ENCODE results near the gene EIF4E1B. TPM values are rescaled to one million over a fixed set of nuclear protein-coding genes. Genes with fewer than 3 reads are reported as not detected.

EIF4E1B gene
- total RNA-seq, 1 experiment from 2014 or later = not detected

DNA sequence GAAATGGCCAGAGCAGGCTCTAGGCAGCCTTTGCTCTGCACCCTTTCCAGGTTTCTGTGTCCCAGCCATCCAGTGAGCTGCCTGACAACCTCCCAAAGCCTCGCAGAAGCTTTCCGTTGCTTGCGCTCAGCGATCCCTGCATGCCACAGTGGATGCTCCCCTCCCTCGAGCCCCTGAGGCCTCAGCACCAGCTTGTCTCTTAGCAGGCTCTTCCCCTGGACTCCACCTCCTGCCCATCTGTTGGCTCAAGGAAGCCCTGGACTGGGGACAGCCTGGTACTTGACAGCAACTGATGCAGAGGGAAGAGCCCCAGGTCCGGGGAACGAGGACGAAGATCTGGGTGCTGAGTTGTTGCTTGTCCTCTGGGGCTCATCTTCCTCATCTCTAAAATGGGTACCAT lies 40.0 kb downstream of the EIF4E1B start:
- ChIA-PET CTCF (interaction anchor here (0.6 to 1.6 kb wide), 2 partner anchors 9 to 293 kb away, joined by 3 to 6 read pairs; no protein-coding TSS in a partner anchor), POLR2A (ENCODE audit: low non-redundant PET) (no interaction called here)
- no peak for DNase-seq (ENCODE audit: low spot score)
- no peaks in the 10 kb centered on the region for H3K36me3 ChIP-seq (ENCODE audit: insufficient read depth, low read length, poor library complexity, severe bottlenecking)
- no peak for TF ChIP-seq EZH2 (IDR thresholded peaks at IDR 0.05; ENCODE audit: borderline replicate concordance, low read depth, low read length, poor library complexity, severe bottlenecking)
- TF ChIP-seq, protein P1, sequence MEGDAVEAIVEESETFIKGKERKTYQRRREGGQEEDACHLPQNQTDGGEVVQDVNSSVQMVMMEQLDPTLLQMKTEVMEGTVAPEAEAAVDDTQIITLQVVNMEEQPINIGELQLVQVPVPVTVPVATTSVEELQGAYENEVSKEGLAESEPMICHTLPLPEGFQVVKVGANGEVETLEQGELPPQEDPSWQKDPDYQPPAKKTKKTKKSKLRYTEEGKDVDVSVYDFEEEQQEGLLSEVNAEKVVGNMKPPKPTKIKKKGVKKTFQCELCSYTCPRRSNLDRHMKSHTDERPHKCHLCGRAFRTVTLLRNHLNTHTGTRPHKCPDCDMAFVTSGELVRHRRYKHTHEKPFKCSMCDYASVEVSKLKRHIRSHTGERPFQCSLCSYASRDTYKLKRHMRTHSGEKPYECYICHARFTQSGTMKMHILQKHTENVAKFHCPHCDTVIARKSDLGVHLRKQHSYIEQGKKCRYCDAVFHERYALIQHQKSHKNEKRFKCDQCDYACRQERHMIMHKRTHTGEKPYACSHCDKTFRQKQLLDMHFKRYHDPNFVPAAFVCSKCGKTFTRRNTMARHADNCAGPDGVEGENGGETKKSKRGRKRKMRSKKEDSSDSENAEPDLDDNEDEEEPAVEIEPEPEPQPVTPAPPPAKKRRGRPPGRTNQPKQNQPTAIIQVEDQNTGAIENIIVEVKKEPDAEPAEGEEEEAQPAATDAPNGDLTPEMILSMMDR (conservative IDR thresholded peaks at IDR 0.05; ENCODE audit: low read depth, low read length) = no peak
- no peaks in the 10 kb centered on the region for H3K27me3 ChIP-seq (replicated peaks; ENCODE audit: insufficient read depth, low read depth, low read length, poor library complexity)
- H3K9me3 ChIP-seq (ENCODE audit: low read depth, low read length, poor library complexity, severe bottlenecking) = no peaks in the 10 kb centered on the region
- no peaks in the 10 kb centered on the region for H3K4me1 ChIP-seq (ENCODE audit: insufficient read depth, low read length, poor library complexity, severe bottlenecking)
- H3K4me3 ChIP-seq (ENCODE audit: low read depth, low read length, poor library complexity, severe bottlenecking) = no peak overlapping the region
- no peak overlapping the region for H3K27ac ChIP-seq (ENCODE audit: low read depth, low read length, poor library complexity, severe bottlenecking)
- BruUV-seq (replicated peaks) = no TSS peak
- intact Hi-C loops (cut with micrococcal nuclease; ENCODE audit: unreplicated experiment) = no loop called here

DNA sequence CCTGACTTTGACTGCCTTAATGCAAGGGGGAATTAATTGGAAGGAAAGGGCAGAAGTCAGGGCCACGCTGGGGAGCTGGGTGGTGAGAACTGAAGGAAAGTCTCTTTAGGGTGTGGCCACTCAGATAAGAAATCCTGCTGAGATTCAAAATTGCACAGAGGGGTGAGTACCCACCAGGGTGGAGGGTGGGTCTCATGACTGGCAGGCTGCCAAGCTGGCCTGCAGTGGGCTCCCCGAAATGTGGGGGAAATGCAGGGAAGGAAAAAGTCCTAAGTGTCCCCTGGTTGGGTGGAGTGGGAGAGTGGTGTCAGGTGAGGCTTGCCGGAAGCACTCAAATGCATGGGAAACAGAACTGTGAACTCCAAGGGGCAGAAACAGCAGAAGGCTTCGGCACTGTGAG lies 40.9 kb downstream of the EIF4E1B start:
- intact Hi-C loops (cut with micrococcal nuclease; ENCODE audit: unreplicated experiment) = no loop called here
- Histone ChIP-seq H3K27me3 (replicated peaks; ENCODE audit: insufficient read depth, low read depth, low read length, poor library complexity) (no peaks in the 10 kb centered on the region), H3K36me3 (ENCODE audit: insufficient read depth, low read length, poor library complexity, severe bottlenecking) (no peaks in the 10 kb centered on the region), H3K27ac (ENCODE audit: low read depth, low read length, poor library complexity, severe bottlenecking) (no peak overlapping the region), H3K4me3 (ENCODE audit: low read depth, low read length, poor library complexity, severe bottlenecking) (no peak overlapping the region), H3K4me1 (ENCODE audit: insufficient read depth, low read length, poor library complexity, severe bottlenecking) (peaks cover 7% of the 10 kb centered on the region), H3K9me3 (ENCODE audit: low read depth, low read length, poor library complexity, severe bottlenecking) (no peaks in the 10 kb centered on the region)
- ChIA-PET POLR2A (ENCODE audit: low non-redundant PET) (no interaction called here), CTCF (no interaction called here)
- TF ChIP-seq, protein P1 (conservative IDR thresholded peaks at IDR 0.05; ENCODE audit: low read depth, low read length) = no peak
- TF ChIP-seq EZH2 (IDR thresholded peaks at IDR 0.05; ENCODE audit: borderline replicate concordance, low read depth, low read length, poor library complexity, severe bottlenecking) = no peak
- DNase-seq (ENCODE audit: low spot score) = no peak
- BruUV-seq (replicated peaks) = no TSS peak

DNA sequence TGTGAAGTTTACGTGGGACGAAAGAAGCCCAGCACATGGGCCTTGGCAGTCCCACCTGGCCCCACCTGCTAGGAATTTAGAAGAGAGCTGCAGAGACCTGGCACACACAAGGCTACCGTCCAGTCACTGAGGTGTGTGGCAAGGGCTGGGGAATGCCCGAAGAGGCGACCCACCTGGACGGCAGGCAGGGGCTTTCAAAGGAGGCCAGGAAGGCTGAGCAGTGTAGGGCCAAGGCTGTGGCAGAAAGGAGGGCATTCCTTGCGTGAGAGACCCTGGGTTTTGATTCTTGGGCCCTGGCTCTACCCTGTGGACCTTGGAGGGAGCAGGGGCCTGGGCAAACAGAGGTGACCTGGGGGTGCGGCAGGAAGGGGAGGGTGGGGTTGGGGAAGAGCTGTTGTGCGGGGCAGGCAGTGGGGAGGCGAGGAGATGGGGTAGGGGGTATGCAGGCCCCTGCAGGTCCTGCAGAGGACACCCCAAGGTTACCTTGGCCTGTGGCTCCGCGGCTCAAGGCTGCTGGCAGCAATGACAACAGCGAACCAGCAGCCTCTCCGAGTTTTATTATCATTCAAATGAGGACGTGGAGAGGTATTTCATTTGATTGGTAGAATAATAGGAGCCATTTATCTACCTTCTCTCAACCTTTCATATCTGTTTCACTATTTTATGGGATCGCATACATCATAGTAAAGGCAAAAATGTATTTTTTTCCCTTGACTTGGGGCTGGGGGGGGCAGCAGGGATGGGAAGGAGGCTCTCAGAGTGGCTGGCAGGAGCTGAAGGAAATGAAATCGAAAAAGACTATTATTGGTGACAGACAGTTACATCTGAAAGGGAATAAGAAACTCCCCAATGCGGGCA lies 41.6 kb downstream of the EIF4E1B start:
- TF ChIP-seq, protein P1 (conservative IDR thresholded peaks at IDR 0.05; ENCODE audit: low read depth, low read length) = no peak
- no peak for TF ChIP-seq EZH2 (IDR thresholded peaks at IDR 0.05; ENCODE audit: borderline replicate concordance, low read depth, low read length, poor library complexity, severe bottlenecking)
- H3K9me3 ChIP-seq (ENCODE audit: low read depth, low read length, poor library complexity, severe bottlenecking) = no peaks in the 10 kb centered on the region
- intact Hi-C loops (cut with micrococcal nuclease; ENCODE audit: unreplicated experiment) = no loop called here
- H3K36me3 ChIP-seq (ENCODE audit: insufficient read depth, low read length, poor library complexity, severe bottlenecking) = no peaks in the 10 kb centered on the region
- H3K4me1 ChIP-seq (ENCODE audit: insufficient read depth, low read length, poor library complexity, severe bottlenecking) = peaks cover 14% of the 10 kb centered on the region
- BruUV-seq (replicated peaks) = no TSS peak
- H3K27me3 ChIP-seq (replicated peaks; ENCODE audit: insufficient read depth, low read depth, low read length, poor library complexity) = no peaks in the 10 kb centered on the region
- H3K4me3 ChIP-seq (ENCODE audit: low read depth, low read length, poor library complexity, severe bottlenecking) = no peak overlapping the region
- DNase-seq (ENCODE audit: low spot score) = no peak
- POLR2A ChIA-PET (ENCODE audit: low non-redundant PET) = interaction anchor here (0.6 kb wide), 1 partner anchor 12 kb away, joined by 3 read pairs; no protein-coding TSS in a partner anchor
- CTCF ChIA-PET = no interaction called here
- H3K27ac ChIP-seq (ENCODE audit: low read depth, low read length, poor library complexity, severe bottlenecking) = no peak overlapping the region
